SK-N-SH (cell line): Measurements from ENCODE around the gene MYOG. TPM values are rescaled to one million over a fixed set of nuclear protein-coding genes. Genes with fewer than 3 reads are reported as not detected.

Experiments used
- CTCF ChIA-PET: fragments of 300-600, 350-600 bp; formaldehyde crosslinking; extraction: SDS; loops from one replicate; lab custom pipeline; 2021; lab: Yijun Ruan, JAX
- POLR2A ChIA-PET: fragments of 350-600 bp; sonication (Branson Sonifier 250); formaldehyde crosslinking; extraction: SDS; loops from one replicate; lab custom pipeline; 2020; ENCODE audit warnings: antibody characterized with exemption, inconsistent platforms; lab: Yijun Ruan, JAX
- DNase-seq: peaks from one replicate; pipeline ENCODE4 v3.0.0; 2012
- H2AFZ ChIP-seq: fragments of 200-600 bp; sonication (generic); 2 replicates; pipeline ENCODE4 v1.8.1; 2016; ENCODE audit warnings: antibody characterized with exemption, mild to moderate bottlenecking, low read depth
- H3F3A ChIP-seq: fragments of 200-600 bp; sonication (generic); replicated peaks from 2 replicates; pipeline ENCODE3; 2016; ENCODE audit warnings: antibody characterized with exemption, mild to moderate bottlenecking; ENCODE audit not compliant: insufficient read depth
- H3K27ac ChIP-seq, 2 experiments: fragments of 200-500 bp in 1 of 2; fragments of 200-600 bp in 1 of 2; sonication (Bioruptor generic) in 1 of 2; sonication (generic), shearing (Covaris generic) in 1 of 2; 2 replicates each; pipeline versions ENCODE4 v1.5.1 to v1.6.1; 2014 to 2016; ENCODE audit warnings: low read depth in 2 of 2, inconsistent platforms in 1 of 2, low read length in 1 of 2, mild to moderate bottlenecking in 1 of 2, mixed read lengths in 1 of 2
- H3K27me3 ChIP-seq: fragments of 200-600 bp; sonication (generic), shearing (Covaris generic); 2 replicates; pipeline ENCODE4 v1.6.1; 2016; ENCODE audit warnings: mixed run types; ENCODE audit not compliant: insufficient read depth
- H3K36me3 ChIP-seq, 2 experiments: fragments of 200-500 bp in 1 of 2; fragments of 200-600 bp in 1 of 2; sonication (Bioruptor generic) in 1 of 2; sonication (generic) in 1 of 2; replicated peaks in 1 of 2; 2 replicates each; pipeline versions ENCODE3 to v1.5.1; 2014 to 2016; ENCODE audit warnings: low read length in 1 of 2, mild to moderate bottlenecking in 1 of 2; ENCODE audit not compliant: insufficient read depth in 2 of 2, control insufficient read depth in 1 of 2
- H3K4me1 ChIP-seq, 2 experiments: fragments of 200-500 bp in 1 of 2; fragments of 200-600 bp in 1 of 2; sonication (Bioruptor generic) in 1 of 2; sonication (generic), shearing (Covaris generic) in 1 of 2; 2 replicates each; pipeline versions ENCODE4 v1.5.1 to v1.6.1; 2014 to 2016; ENCODE audit warnings: low read depth in 1 of 2, low read length in 1 of 2, mixed run types in 1 of 2; ENCODE audit not compliant: insufficient read depth in 2 of 2, control insufficient read depth in 1 of 2
- H3K4me2 ChIP-seq: fragments of 200-600 bp; sonication (generic), shearing (Covaris generic); 2 replicates; pipeline ENCODE4 v1.6.1; 2017; ENCODE audit warnings: mixed run types
- H3K4me3 ChIP-seq, 2 experiments: fragments of 200-500 bp in 1 of 2; fragments of 200-600 bp in 1 of 2; sonication (Bioruptor generic) in 1 of 2; sonication (generic), shearing (Covaris generic) in 1 of 2; 2 replicates each; pipeline versions ENCODE4 v1.5.1 to v1.8.1; 2014 to 2016; ENCODE audit warnings: low read depth in 2 of 2, inconsistent platforms in 1 of 2, low read length in 1 of 2, mild to moderate bottlenecking in 1 of 2, mixed read lengths in 1 of 2, moderate library complexity in 1 of 2
- H3K79me2 ChIP-seq: fragments of 200-600 bp; sonication (generic); 2 replicates; pipeline ENCODE4 v1.8.1; 2017; ENCODE audit warnings: mild to moderate bottlenecking; ENCODE audit not compliant: insufficient read depth
- H3K9ac ChIP-seq: fragments of 200-600 bp; sonication (generic); 2 replicates; pipeline ENCODE4 v1.6.1; 2017; ENCODE audit warnings: mixed run types
- H3K9me2 ChIP-seq: fragments of 200-600 bp; sonication (generic); 2 replicates; pipeline ENCODE4 v1.6.1; 2017; ENCODE audit warnings: mixed run types
- H3K9me3 ChIP-seq: fragments of 200-600 bp; sonication (generic); 2 replicates; pipeline ENCODE4 v1.6.1; 2017; ENCODE audit warnings: mixed run types, mild to moderate bottlenecking, moderate library complexity
- H4K20me1 ChIP-seq: fragments of 200-600 bp; sonication (generic); 2 replicates; pipeline ENCODE4 v1.6.1; 2017; ENCODE audit warnings: mild to moderate bottlenecking, mixed run types; ENCODE audit not compliant: insufficient read depth
- CHD2 ChIP-seq: fragments of 150-350 bp; IDR thresholded peaks from 2 replicates; pipeline ENCODE4 v1.6.1; 2018; ENCODE audit warnings: low read length; ENCODE audit not compliant: partially characterized antibody
- FOSL2 ChIP-seq: IDR thresholded peaks from 2 replicates; pipeline ENCODE4 v1.4.0; 2012; ENCODE audit warnings: low read depth, mild to moderate bottlenecking, moderate library complexity, borderline replicate concordance
- GABPA ChIP-seq: IDR thresholded peaks from 2 replicates; pipeline ENCODE4 v1.4.0; 2012; ENCODE audit warnings: low read depth, mild to moderate bottlenecking
- MEF2A ChIP-seq: IDR thresholded peaks from 2 replicates; pipeline ENCODE4 v1.4.0; 2012; ENCODE audit warnings: low read depth, borderline replicate concordance
- MXI1 ChIP-seq: IDR thresholded peaks from 2 replicates; pipeline ENCODE4 v1.6.1; 2012; ENCODE audit warnings: mild to moderate bottlenecking, low read depth, low read length, improper control_type of control experiment
- NFIC ChIP-seq: IDR thresholded peaks from 2 replicates; pipeline ENCODE4 v1.4.0; 2012; ENCODE audit warnings: borderline replicate concordance
- NRF1 ChIP-seq: IDR thresholded peaks from 2 replicates; pipeline ENCODE4 v1.6.1; 2012; ENCODE audit warnings: low read depth, mild to moderate bottlenecking, low read length
- RCOR1 ChIP-seq: fragments of 150-350 bp; IDR thresholded peaks from 2 replicates; pipeline ENCODE4 v1.6.1; 2017; ENCODE audit warnings: antibody characterized with exemption, low read length
- RFX5 ChIP-seq: IDR thresholded peaks from 2 replicates; pipeline ENCODE4 v1.6.1; 2012; ENCODE audit warnings: mild to moderate bottlenecking, improper control_type of control experiment, low read length
- TAF1 ChIP-seq: IDR thresholded peaks from 2 replicates; pipeline ENCODE4 v1.6.1; 2012; ENCODE audit warnings: low read depth, mild to moderate bottlenecking, low read length, moderate library complexity, borderline replicate concordance
- TCF12 ChIP-seq: IDR thresholded peaks from 2 replicates; pipeline ENCODE4 v1.4.0; 2012
- TEAD4 ChIP-seq: IDR thresholded peaks from 2 replicates; pipeline ENCODE4 v1.4.0; 2012; ENCODE audit warnings: mild to moderate bottlenecking, borderline replicate concordance; ENCODE audit not compliant: insufficient read depth
- YY1 ChIP-seq: IDR thresholded peaks from 2 replicates; pipeline ENCODE4 v1.4.0; 2012; ENCODE audit warnings: low read depth, mild to moderate bottlenecking
- WGBS: methylation state at CpG from one replicate; pipeline ENCODE4 v1.1.6; 2017; ENCODE audit warnings: low lambda C conversion rate; 5-methylcytosine and 5-hydroxymethylcytosine counted together
- polyA plus RNA-seq, 3 experiments: library from polyadenylated mRNA; depleted of rRNA; stranded (reverse); fragments of >200 nt; gene quantifications; 2 replicates each; pipeline ENCODE4 v1.2.3, GENCODE V29; 2012
- TF ChIP-seq, protein P1 (sequence below): IDR thresholded peaks from 2 replicates; pipeline ENCODE4; 2012
- TF ChIP-seq, protein P2 (sequence below): fragments of 150-350 bp; IDR thresholded peaks from 2 replicates; pipeline ENCODE4 v1.6.1; 2017; ENCODE audit warnings: antibody characterized with exemption, low read length, low read depth, borderline replicate concordance
- TF ChIP-seq, protein P3 (sequence below): fragments of 150-350 bp; IDR thresholded peaks from 2 replicates; pipeline ENCODE4 v1.6.1; 2016; ENCODE audit warnings: mild to moderate bottlenecking, low read depth, low read length
- TF ChIP-seq, protein P4 (sequence below): IDR thresholded peaks from 2 replicates; pipeline ENCODE4 v1.6.1; 2012; ENCODE audit warnings: mild to moderate bottlenecking, low read depth, low read length, moderate library complexity

The MYOG gene
- polyA plus RNA-seq, 1 of the 3 experiments (the other 2 are of a cell fraction): not detected

DNA sequence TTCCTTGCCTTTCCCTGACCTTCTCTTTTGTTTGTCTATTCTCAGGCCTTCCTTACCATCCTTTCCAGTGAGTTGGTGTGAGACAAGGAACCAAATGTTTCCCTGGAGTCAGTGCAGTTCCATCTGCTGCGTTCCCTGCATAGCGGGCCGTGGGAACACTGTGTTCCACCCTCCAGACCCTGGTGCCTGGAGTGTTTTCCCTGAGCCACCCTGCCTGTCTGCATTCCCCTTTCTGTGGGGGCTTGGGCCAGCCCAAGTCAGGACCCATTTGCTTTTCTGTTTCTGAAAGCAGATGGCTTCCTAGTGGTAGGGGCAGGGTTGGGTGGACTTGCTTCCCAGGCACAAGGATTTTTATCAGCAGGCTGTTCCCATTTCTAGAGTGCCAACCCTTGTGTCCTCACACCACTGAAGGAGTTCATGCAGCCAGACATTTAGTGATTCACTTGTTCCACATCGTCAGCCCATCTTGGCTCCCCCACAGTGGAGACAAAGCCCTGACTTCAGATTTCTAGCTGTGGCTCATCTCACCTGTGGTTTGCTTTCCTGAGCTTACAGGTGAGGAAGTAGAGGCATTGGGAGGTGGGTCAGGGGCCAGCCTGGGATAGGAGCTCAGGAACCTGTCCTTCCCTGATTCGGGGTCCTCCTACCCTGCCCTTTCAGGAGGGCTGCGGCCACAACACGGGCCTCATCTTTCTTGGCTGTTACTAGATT, 14.1 kb upstream of the MYOG start:
- TF ChIP-seq, protein P1, sequence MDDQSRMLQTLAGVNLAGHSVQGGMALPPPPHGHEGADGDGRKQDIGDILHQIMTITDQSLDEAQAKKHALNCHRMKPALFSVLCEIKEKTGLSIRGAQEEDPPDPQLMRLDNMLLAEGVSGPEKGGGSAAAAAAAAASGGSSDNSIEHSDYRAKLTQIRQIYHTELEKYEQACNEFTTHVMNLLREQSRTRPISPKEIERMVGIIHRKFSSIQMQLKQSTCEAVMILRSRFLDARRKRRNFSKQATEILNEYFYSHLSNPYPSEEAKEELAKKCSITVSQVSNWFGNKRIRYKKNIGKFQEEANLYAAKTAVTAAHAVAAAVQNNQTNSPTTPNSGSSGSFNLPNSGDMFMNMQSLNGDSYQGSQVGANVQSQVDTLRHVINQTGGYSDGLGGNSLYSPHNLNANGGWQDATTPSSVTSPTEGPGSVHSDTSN: no peak
- TF ChIP-seq MEF2A (no peak), RFX5 (no peak), TCF12 (no peak), CHD2 (no peak), YY1 (no peak), FOSL2 (no peak), TAF1 (no peak), GABPA (no peak), MXI1 (no peak), NRF1 (no peak), TEAD4 (no peak), RCOR1 (no peak), NFIC (no peak)
- TF ChIP-seq, protein P2, sequence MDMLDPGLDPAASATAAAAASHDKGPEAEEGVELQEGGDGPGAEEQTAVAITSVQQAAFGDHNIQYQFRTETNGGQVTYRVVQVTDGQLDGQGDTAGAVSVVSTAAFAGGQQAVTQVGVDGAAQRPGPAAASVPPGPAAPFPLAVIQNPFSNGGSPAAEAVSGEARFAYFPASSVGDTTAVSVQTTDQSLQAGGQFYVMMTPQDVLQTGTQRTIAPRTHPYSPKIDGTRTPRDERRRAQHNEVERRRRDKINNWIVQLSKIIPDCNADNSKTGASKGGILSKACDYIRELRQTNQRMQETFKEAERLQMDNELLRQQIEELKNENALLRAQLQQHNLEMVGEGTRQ: no peak
- TF ChIP-seq, protein P3, sequence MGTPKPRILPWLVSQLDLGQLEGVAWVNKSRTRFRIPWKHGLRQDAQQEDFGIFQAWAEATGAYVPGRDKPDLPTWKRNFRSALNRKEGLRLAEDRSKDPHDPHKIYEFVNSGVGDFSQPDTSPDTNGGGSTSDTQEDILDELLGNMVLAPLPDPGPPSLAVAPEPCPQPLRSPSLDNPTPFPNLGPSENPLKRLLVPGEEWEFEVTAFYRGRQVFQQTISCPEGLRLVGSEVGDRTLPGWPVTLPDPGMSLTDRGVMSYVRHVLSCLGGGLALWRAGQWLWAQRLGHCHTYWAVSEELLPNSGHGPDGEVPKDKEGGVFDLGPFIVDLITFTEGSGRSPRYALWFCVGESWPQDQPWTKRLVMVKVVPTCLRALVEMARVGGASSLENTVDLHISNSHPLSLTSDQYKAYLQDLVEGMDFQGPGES: no peak
- TF ChIP-seq, protein P4, sequence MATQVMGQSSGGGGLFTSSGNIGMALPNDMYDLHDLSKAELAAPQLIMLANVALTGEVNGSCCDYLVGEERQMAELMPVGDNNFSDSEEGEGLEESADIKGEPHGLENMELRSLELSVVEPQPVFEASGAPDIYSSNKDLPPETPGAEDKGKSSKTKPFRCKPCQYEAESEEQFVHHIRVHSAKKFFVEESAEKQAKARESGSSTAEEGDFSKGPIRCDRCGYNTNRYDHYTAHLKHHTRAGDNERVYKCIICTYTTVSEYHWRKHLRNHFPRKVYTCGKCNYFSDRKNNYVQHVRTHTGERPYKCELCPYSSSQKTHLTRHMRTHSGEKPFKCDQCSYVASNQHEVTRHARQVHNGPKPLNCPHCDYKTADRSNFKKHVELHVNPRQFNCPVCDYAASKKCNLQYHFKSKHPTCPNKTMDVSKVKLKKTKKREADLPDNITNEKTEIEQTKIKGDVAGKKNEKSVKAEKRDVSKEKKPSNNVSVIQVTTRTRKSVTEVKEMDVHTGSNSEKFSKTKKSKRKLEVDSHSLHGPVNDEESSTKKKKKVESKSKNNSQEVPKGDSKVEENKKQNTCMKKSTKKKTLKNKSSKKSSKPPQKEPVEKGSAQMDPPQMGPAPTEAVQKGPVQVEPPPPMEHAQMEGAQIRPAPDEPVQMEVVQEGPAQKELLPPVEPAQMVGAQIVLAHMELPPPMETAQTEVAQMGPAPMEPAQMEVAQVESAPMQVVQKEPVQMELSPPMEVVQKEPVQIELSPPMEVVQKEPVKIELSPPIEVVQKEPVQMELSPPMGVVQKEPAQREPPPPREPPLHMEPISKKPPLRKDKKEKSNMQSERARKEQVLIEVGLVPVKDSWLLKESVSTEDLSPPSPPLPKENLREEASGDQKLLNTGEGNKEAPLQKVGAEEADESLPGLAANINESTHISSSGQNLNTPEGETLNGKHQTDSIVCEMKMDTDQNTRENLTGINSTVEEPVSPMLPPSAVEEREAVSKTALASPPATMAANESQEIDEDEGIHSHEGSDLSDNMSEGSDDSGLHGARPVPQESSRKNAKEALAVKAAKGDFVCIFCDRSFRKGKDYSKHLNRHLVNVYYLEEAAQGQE: no peak
- TF ChIP-seq, all 33 proteins: peak for 0
- POLR2A ChIA-PET: no interaction called here
- CTCF ChIA-PET: interaction anchor here (0.7 to 4.4 kb wide), 7 partner anchors 18 to 167 kb away, joined by 3 to 28 read pairs (median 4); no protein-coding TSS in a partner anchor
- H3K4me3 ChIP-seq: no peak overlapping the region
- no peak overlapping the region for H2AFZ ChIP-seq
- no peak overlapping the region for H3K9ac ChIP-seq
- H3K27me3 ChIP-seq: no peaks in the 10 kb centered on the region; the same call in 1 of the 2 replicates
- H3K79me2 ChIP-seq: no peaks in the 10 kb centered on the region
- no peaks in the 10 kb centered on the region for H3F3A ChIP-seq
- no peak overlapping the region for H3K27ac ChIP-seq
- H3K4me1 ChIP-seq: no peaks in the 10 kb centered on the region; a peak in 1 of 4 replicates
- no peaks in the 10 kb centered on the region for H4K20me1 ChIP-seq
- H3K36me3 ChIP-seq: peaks cover 0 to 5% of the 10 kb centered on the region in 2 experiments
- H3K4me2 ChIP-seq: no peak overlapping the region
- no peaks in the 10 kb centered on the region for H3K9me2 ChIP-seq
- H3K9me3 ChIP-seq: peaks cover 9% of the 10 kb centered on the region; the same call in 1 of the 2 replicates
- 75% methylated on average over 6 of the region's 7 CpGs for WGBS
- no peak for DNase-seq
